Cardiac muscle cell (in vitro differentiated cells and primary cell): ENCODE measurements around the gene HOATZ. TPM values are rescaled to one million over a fixed set of nuclear protein-coding genes. Genes with fewer than 3 reads are reported as not detected.

ENCODE experiments used
- DNase-seq, 2 donors: peaks; one replicate each; pipeline versions ENCODE4 v3.0.0 to v3.0.0-alpha.2; 2010 to 2017; ENCODE audit warnings: low read depth in 1 of 2, low spot score in 1 of 2
- H3K27ac ChIP-seq: fragments of 200-600 bp; sonication (generic); 2 replicates; pipeline ENCODE4 v1.5.1; 2016
- H3K27me3 ChIP-seq: fragments of 200-600 bp; sonication (generic); 2 replicates; pipeline ENCODE4 v1.6.0; 2016; ENCODE audit warnings: control low read depth
- H3K36me3 ChIP-seq: fragments of 200-600 bp; sonication (generic); 2 replicates; pipeline ENCODE4 v1.5.1; 2016; ENCODE audit warnings: control low read depth
- H3K4me1 ChIP-seq: fragments of 200-600 bp; sonication (generic); 2 replicates; pipeline ENCODE4 v1.8.1; 2017; ENCODE audit warnings: low read depth, mild to moderate bottlenecking, mixed run types
- H3K4me3 ChIP-seq: fragments of 200-600 bp; sonication (generic); 2 replicates; pipeline ENCODE4 v1.5.1; 2016; ENCODE audit warnings: mild to moderate bottlenecking
- H3K9me3 ChIP-seq: fragments of 200-600 bp; sonication (generic); 2 replicates; pipeline ENCODE4 v1.5.1; 2017; ENCODE audit warnings: low read depth, mild to moderate bottlenecking, control low read depth
- polyA plus RNA-seq: library from polyadenylated mRNA; unstranded; fragments of >200 nt; fragmentation: Nextera tagmentation; extraction: Ambion mirVana; gene quantifications from 2 replicates; pipeline ENCODE4 v1.2.1, GENCODE V29; 2016
- total RNA-seq: library from RNA; depleted of rRNA; stranded (reverse); fragments of >200 nt; gene quantifications from 2 replicates; pipeline ENCODE4 v1.2.3, GENCODE V29; 2016
- TF ChIP-seq, protein P1 (sequence below): IDR thresholded peaks from 2 replicates; pipeline ENCODE4 v1.5.1; 2012; ENCODE audit warnings: low read depth, mild to moderate bottlenecking, low read length

Gene HOATZ
- total and polyA plus RNA-seq, 2 experiments from 2014 or later, result not detected

- no peak overlapping the region for H3K4me3 ChIP-seq
- H3K9me3 ChIP-seq, result no peaks in the 10 kb centered on the region
- peak; percentile 49 to 69 for DNase-seq
- no peaks in the 10 kb centered on the region for H3K27me3 ChIP-seq
- no peak overlapping the region for H3K27ac ChIP-seq
- no peaks in the 10 kb centered on the region for H3K4me1 ChIP-seq
- H3K36me3 ChIP-seq, result no peaks in the 10 kb centered on the region
- TF ChIP-seq, protein P1, sequence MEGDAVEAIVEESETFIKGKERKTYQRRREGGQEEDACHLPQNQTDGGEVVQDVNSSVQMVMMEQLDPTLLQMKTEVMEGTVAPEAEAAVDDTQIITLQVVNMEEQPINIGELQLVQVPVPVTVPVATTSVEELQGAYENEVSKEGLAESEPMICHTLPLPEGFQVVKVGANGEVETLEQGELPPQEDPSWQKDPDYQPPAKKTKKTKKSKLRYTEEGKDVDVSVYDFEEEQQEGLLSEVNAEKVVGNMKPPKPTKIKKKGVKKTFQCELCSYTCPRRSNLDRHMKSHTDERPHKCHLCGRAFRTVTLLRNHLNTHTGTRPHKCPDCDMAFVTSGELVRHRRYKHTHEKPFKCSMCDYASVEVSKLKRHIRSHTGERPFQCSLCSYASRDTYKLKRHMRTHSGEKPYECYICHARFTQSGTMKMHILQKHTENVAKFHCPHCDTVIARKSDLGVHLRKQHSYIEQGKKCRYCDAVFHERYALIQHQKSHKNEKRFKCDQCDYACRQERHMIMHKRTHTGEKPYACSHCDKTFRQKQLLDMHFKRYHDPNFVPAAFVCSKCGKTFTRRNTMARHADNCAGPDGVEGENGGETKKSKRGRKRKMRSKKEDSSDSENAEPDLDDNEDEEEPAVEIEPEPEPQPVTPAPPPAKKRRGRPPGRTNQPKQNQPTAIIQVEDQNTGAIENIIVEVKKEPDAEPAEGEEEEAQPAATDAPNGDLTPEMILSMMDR, result peak; percentile 63
Measured at GRCh38 chr11:111586388-111586831, 71.8 kb downstream of the HOATZ start.

Other genes with a start within 250 kb of the HOATZ start
- gene POU2AF3, start 216.2 kb upstream of the HOATZ start, total RNA-seq, result 0.36 TPM in 1 of 2 replicates, not detected in the other
- 0.83 and 1.2 TPM in 2 replicates for gene POU2AF3, start 216.2 kb upstream of the HOATZ start, polyA plus RNA-seq
- gene POU2AF1, start 135.5 kb upstream of the HOATZ start, total RNA-seq, result not detected in 2 replicates
- gene POU2AF1, start 135.5 kb upstream of the HOATZ start, polyA plus RNA-seq, result 0.10 TPM in 1 of 2 replicates, not detected in the other
- gene BTG4, start 2.4 kb upstream of the HOATZ start, total RNA-seq, result not detected in 2 replicates
- not detected in 2 replicates for gene BTG4, start 2.4 kb upstream of the HOATZ start, polyA plus RNA-seq
- gene LAYN, start 25.9 kb downstream of the HOATZ start, total RNA-seq, result 1.8 and 2.6 TPM in 2 replicates
- gene LAYN, start 25.9 kb downstream of the HOATZ start, polyA plus RNA-seq, result 1.1 and 1.7 TPM in 2 replicates
- gene SIK2, start 87.7 kb downstream of the HOATZ start, total RNA-seq, result 10.6 and 14.2 TPM in 2 replicates
- gene SIK2, start 87.7 kb downstream of the HOATZ start, polyA plus RNA-seq, result 1.5 and 3.9 TPM in 2 replicates